ENCODE measurements around the gene SOX13. TPM values are rescaled to one million over a fixed set of nuclear protein-coding genes. Genes with fewer than 3 reads are reported as not detected.
A peak's percentile ranks its signal among the peaks of the same experiment; 100 is the strongest.
"Not testable (repeated sequence)": the region's sequence is repeated elsewhere in the genome, so short reads cannot be mapped to it uniquely, and the experiment has no call there.

The SOX13 gene
- total RNA-seq, 1 donor from 2014 or later, result 7.4 TPM

DNA sequence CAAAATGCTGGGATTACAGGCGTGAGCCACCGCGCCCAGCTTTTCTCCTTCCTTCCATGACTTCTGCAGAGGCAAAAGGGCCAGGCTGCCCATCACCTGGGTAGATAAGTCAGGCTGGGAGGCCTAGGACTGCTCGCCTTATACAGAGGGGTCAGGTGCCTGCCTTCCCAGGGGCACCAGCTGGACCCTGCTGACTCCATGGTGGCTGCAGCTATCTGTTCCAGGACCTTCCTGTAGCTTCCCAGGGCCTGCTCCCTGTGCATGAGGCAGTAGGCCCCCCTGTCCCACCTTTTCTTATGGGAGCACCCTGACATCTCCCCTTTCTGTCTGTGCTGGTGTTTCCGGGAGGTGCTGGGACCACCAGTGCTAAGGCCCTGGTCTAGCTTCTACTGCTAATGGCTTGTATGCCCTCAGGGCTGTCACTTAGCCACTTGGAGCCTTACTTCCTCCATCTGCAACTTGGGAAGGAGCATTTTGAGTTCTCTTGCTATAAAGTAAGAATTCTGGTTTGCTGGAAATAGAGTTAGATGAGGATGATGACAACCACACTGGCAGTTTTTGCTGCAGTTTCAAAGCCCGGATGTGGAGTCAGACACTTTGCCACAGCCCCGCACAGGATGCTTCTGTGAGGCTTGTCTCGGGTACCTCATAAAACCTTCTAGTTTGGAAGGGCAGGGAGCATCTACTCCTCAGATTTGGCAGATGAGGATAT lies 14.4 kb downstream of the SOX13 start:
- no peak for DNase-seq (ENCODE audit: low read depth in 2 of 2)

GRCh38 chr1:204087893-204088528 lies 15.1 kb downstream of the SOX13 start:
- DNase-seq (ENCODE audit: low read depth in 2 of 2), result no peak

GRCh38 chr1:204088596-204088995 lies 15.7 kb downstream of the SOX13 start:
- DNase-seq (ENCODE audit: low read depth in 2 of 2), result no peak

DNA sequence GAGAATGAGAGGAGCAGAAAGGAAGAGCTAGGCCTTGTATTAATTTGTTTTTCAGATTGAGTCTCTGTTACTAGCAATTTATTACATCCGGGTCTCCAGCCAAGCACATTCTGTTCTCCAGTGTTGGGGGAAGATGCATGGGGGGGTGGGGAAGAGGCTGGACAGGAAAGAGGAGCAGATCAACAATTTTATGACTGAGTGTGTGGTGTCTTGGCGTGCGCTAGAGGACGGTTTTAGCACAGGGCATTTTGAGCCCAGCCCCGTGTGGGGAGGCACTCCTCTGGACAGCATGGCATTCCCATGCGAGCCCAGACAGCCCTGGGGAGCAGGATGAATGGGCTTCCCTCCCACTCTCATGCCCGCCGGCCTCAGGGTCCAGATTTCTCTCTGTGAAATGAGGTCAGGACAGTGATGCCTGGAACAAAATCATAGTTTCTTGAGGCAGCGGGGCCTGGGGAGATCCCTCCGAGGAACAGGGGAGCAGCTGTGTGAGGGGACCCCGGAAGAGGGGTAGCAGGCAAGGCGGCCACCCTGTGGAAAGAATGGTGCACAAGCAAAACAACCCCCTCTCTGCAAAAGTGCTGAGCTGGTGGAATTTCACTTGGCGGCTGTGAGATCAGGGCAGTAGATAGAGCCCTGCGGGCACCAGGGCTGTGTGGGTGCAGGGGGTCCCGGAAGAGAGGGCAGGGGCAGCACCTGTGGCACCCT lies 16.3 kb downstream of the SOX13 start:
- DNase-seq (ENCODE audit: low read depth in 2 of 2), result peak in 1 of 2 donors; percentile 51

GRCh38 chr1:204090132-204090531 lies 17.2 kb downstream of the SOX13 start:
- DNase-seq (ENCODE audit: low read depth in 2 of 2), result not testable (repeated sequence)

DNA sequence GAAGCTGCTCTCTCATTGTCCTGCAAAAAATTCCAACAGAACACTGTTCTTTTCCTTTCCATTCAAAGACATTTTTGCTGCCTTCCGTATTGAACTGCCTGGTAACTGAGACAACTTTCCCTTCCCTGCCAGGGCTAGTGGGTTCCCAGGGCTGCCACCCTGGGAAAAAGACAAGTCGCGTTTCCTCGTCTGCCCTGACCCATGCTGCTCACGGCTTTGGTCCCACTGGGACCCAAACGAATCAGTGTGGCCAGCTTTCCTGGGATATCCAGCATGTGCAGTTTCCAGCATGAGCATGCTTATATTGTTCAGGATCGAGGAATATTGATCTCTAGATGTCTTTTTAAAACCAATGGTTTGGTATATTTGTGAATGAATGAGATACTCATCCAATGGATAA lies 18.2 kb downstream of the SOX13 start:
- DNase-seq (ENCODE audit: low read depth in 2 of 2), result no peak

GRCh38 chr1:204091787-204092312 lies 18.9 kb downstream of the SOX13 start:
- DNase-seq (ENCODE audit: low read depth in 2 of 2), result no peak

- DNase-seq (ENCODE audit: low read depth in 2 of 2), result no peak
Measured at GRCh38 chr1:204092632-204093420, 19.9 kb downstream of the SOX13 start.

DNA sequence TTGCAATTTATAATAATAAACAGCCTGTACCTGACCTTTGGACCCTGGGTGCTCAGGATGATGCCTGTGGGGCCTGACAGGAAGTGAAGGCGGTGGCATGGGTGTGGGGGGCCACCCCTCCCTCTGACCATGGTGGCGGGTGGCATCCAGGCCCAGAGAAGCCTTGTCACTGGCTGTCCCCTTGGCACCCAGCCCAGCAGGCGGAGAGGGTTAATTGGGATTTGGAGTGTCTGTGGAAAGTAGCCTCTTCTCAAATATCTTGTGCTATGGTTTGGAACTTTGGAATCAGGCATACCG lies 20.5 kb downstream of the SOX13 start:
- no peak for DNase-seq (ENCODE audit: low read depth in 2 of 2)

- DNase-seq (ENCODE audit: low read depth in 2 of 2), result peak in 1 of 2 donors; percentile 60
Measured at GRCh38 chr1:204093781-204094180, 20.9 kb downstream of the SOX13 start.

DNA sequence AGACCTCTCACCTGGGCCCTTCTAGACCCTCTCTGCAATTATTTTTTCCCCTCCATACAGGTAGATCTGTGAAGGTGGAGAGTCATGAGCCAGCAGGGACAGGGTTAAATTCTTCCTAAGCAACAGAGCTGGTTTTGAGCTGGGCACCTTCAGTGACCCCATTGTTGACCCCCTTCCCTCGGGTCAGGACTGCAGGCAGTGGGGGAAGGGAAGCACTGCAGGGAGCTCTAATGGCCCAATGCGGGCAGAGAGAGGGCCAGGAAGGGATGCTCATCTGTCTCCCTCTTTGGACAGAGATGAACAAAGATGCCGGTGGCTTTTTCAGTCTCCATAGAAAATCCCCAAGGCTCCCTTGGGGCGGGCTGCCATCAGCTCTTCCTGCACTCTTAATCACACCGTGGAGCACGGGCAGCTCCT lies 21.4 kb downstream of the SOX13 start:
- no peak for DNase-seq (ENCODE audit: low read depth in 2 of 2)

- DNase-seq (ENCODE audit: low read depth in 2 of 2), result peak in 1 of 2 donors; percentile 35
Measured at GRCh38 chr1:204094856-204095634, 22.1 kb downstream of the SOX13 start.

GRCh38 chr1:204096931-204097330 lies 24.0 kb downstream of the SOX13 start:
- DNase-seq (ENCODE audit: low read depth in 2 of 2), result no peak

GRCh38 chr1:204098683-204099082 lies 25.8 kb downstream of the SOX13 start:
- DNase-seq (ENCODE audit: low read depth in 2 of 2), result no peak

DNA sequence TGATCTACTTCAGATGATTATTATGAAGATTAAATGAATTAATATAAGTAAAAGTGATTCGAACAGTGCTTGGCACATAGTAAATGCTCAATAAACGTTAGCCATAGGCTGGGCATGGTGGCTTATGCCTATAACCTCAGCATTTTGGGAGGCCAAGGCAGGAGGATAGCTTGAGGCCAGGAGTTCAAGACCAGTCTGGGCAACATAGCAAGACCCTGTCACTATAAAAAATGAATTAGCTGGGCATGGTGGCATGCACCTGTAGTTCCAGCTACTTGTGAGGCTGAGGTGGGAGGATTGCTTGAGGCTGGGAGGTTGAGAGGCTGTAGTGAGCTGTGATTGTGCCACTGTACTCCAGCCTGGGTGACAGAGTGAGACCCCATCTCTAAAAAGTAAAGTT lies 26.8 kb downstream of the SOX13 start:
- DNase-seq (ENCODE audit: low read depth in 2 of 2), result not testable (repeated sequence)

DNA sequence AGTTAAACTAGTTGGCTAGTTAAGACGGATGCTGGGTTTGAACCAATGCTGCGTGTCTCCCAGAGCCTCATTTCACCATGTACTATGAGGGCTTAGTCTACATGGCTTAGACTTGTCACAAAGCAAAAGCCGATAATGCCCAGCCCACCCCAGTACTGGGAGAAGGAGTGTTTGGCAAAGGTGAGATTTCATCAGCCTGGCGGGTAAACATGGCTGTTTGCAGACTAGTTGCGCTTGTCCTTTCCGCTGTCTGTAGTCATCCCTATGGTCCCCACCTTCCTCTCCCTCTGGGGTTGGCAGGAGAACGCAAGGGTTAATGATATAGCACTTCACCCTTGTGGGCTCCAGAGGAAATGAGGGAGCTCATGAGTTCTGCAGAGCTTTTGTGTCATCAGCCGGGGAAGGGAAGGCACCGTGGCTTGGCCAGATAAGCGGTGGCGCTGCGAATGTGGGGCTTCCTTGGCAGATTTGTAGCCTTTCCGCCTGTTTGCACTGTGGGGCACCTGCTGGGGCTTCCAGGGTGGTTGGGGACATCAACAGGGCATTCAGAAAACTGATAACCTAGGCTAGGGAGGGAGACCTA lies 29.2 kb downstream of the SOX13 start:
- DNase-seq (ENCODE audit: low read depth in 2 of 2), result peak in 1 of 2 donors; percentile 53

DNA sequence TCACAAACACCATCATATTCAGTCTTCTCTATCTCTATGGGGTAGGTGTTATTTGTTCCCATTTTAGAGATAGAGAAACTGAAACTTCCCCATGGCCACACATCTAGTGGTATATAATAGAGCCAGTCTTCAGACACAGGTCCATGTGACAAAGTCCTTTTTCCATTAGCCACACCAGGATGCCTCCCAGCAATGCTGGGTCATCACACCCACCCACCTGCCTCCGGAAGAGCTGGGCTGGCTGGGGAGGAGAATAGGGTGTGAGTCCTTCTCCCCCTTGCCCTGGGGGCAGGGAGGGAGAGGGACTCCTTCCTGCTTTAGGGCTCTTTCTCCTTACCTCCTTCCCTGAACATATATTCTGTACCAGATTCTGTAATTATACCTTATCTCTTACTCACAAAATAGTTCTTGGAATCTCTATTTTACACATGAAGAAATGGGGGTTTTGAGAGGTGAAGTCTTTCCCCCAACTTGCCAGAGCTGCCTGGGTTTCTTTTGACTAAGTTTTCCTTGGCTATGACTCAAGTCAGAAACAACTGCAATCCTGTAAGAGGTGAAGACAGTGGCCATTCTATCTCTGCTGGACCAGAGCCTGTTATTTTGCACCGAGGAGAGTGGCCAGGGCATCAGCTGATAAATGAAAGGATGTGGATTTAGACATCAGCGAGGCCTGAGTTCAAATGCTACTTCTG lies 30.0 kb downstream of the SOX13 start:
- no peak for DNase-seq (ENCODE audit: low read depth in 2 of 2)

- DNase-seq (ENCODE audit: low read depth in 2 of 2), result no peak
Measured at GRCh38 chr1:204103431-204103741, 30.5 kb downstream of the SOX13 start.

GRCh38 chr1:204104331-204105130 lies 31.6 kb downstream of the SOX13 start:
- peak in 1 of 2 donors; percentile 75 for DNase-seq (ENCODE audit: low read depth in 2 of 2)
